GM18873 (cell line): ENCODE results near the gene GLYR1.
"Not testable (repeated sequence)": the region's sequence is repeated elsewhere in the genome, so short reads cannot be mapped to it uniquely, and the experiment has no call there.

Experiments
- ATAC-seq: cut with Tn5 transposase; IDR thresholded peaks from one replicate; pipeline ENCODE4 v1.9.1; 2021; ENCODE audit warnings: mild to moderate bottlenecking, moderate library complexity, moderate number of reproducible peaks; ENCODE audit not compliant: unreplicated experiment, low FRiP score

GLYR1 gene

GRCh38 chr16:4846901-4847773 is at the start of gene GLYR1, which contains the start of gene UBN1:
Gene GLYR1, minus strand, starts transcription at chr16:4847288. Its CDS starts 23 bp downstream, at chr16:4847265.
Gene UBN1, plus strand, starts transcription at chr16:4847481. Its CDS starts 5,437 bp downstream, at chr16:4852918.
- peak; percentile 79 for ATAC-seq

GRCh38 chr16:4896761-4897160 is 49.7 kb upstream of the GLYR1 start:
- not testable (repeated sequence) for ATAC-seq

- no peak for ATAC-seq
Observed at GRCh38 chr16:4895366-4895765, 48.3 kb upstream of the GLYR1 start.

- no peak for ATAC-seq
Observed at GRCh38 chr16:4894276-4895150, 47.4 kb upstream of the GLYR1 start.

- no peak for ATAC-seq
Observed at GRCh38 chr16:4893103-4893862, 46.2 kb upstream of the GLYR1 start.

- no peak for ATAC-seq
Observed at GRCh38 chr16:4892361-4893102, 45.4 kb upstream of the GLYR1 start.

- no peak for ATAC-seq
Observed at GRCh38 chr16:4891886-4892216, 44.8 kb upstream of the GLYR1 start.

- ATAC-seq, result no peak
Observed at GRCh38 chr16:4891097-4891885, 44.2 kb upstream of the GLYR1 start.

GRCh38 chr16:4890686-4891085 is 43.6 kb upstream of the GLYR1 start:
- no peak for ATAC-seq

GRCh38 chr16:4890026-4890425 is 42.9 kb upstream of the GLYR1 start:
- no peak for ATAC-seq

- no peak for ATAC-seq
Observed at GRCh38 chr16:4888428-4889135, 41.5 kb upstream of the GLYR1 start.

- no peak for ATAC-seq
Observed at GRCh38 chr16:4886151-4886550, 39.1 kb upstream of the GLYR1 start.

- no peak for ATAC-seq
Observed at GRCh38 chr16:4884972-4885874, 38.1 kb upstream of the GLYR1 start.

GRCh38 chr16:4884209-4884608 is 37.1 kb upstream of the GLYR1 start:
- no peak for ATAC-seq

GRCh38 chr16:4883501-4883900 is 36.4 kb upstream of the GLYR1 start:
- no peak for ATAC-seq

GRCh38 chr16:4882633-4883285 is 35.7 kb upstream of the GLYR1 start:
- no peak for ATAC-seq

GRCh38 chr16:4882000-4882632 is 35.0 kb upstream of the GLYR1 start:
- no peak for ATAC-seq
